K562 (cell line): ENCODE data around the gene SLC6A8. TPM values are rescaled to one million over a fixed set of nuclear protein-coding genes. Genes with fewer than 3 reads are reported as not detected.

Experiments
- BRF1 ChIP-seq: IDR thresholded peaks from 3 replicates; pipeline ENCODE4 v1.6.1; 2011; ENCODE audit warnings: borderline replicate concordance, mild to moderate bottlenecking; ENCODE audit not compliant: insufficient read length; ENCODE audit errors: extremely low read depth
- CCNT2 ChIP-seq: IDR thresholded peaks from 2 replicates; pipeline ENCODE4 v1.6.1; 2011; ENCODE audit warnings: borderline replicate concordance, low read depth, mild to moderate bottlenecking, moderate library complexity, mixed read lengths, low read length; ENCODE audit not compliant: insufficient read length; ENCODE audit errors: extremely low read depth
- EHMT2 ChIP-seq: fragments of 450-650 bp; IDR thresholded peaks from 2 replicates; pipeline ENCODE4 v1.6.1; 2018; ENCODE audit warnings: antibody characterized with exemption
- ELF1 ChIP-seq: fragments of 200-800 bp; sonication (Bioruptor generic); IDR thresholded peaks from 2 replicates; pipeline ENCODE4 v1.6.1; 2016; ENCODE audit warnings: missing genetic modification characterization, missing compliant biosample characterization
- HDAC1 ChIP-seq, 2 experiments: fragments of 450-650 bp; IDR thresholded peaks; 2 replicates each; pipeline ENCODE4 v1.6.1; 2016 to 2017; ENCODE audit warnings: inconsistent platforms in 1 of 2, mild to moderate bottlenecking in 1 of 2, moderate library complexity in 1 of 2
- POLR2H ChIP-seq: IDR thresholded peaks from 2 replicates; pipeline ENCODE4 v1.6.1; 2016; ENCODE audit warnings: missing genetic modification characterization, low read depth, mild to moderate bottlenecking, control low read depth, missing compliant biosample characterization, moderate library complexity
- RBM34 ChIP-seq: fragments of 200-400 bp; formaldehyde crosslinking; IDR thresholded peaks from 2 replicates; pipeline ENCODE4 v1.6.1; 2018; ENCODE audit warnings: low read length, borderline replicate concordance; ENCODE audit not compliant: insufficient read depth
- TSC22D4 ChIP-seq: fragments of 450-650 bp; IDR thresholded peaks from 2 replicates; pipeline ENCODE4 v1.6.1; 2016; ENCODE audit warnings: missing genetic modification characterization, missing biosample characterization, control low read depth
- ZBTB40 ChIP-seq, 2 experiments: fragments of 450-650 bp in 1 of 2; sonication (generic) in 1 of 2; formaldehyde crosslinking in 1 of 2; IDR thresholded peaks; 2 replicates each; pipeline versions ENCODE4 v1.7.1 to v1.9.0; 2016 to 2022; ENCODE audit warnings: inconsistent platforms in 1 of 2, mild to moderate bottlenecking in 1 of 2, missing genetic modification reagents in 1 of 2
- ZFX ChIP-seq: sonication (generic); formaldehyde crosslinking; IDR thresholded peaks from 2 replicates; pipeline ENCODE4 v1.8.0; 2022; ENCODE audit warnings: mild to moderate bottlenecking, missing genetic modification reagents, moderate library complexity
- ZNF707 ChIP-seq: fragments of 250-450 bp; sonication (Bioruptor Pico); conservative IDR thresholded peaks from 2 replicates; pipeline ENCODE4 v1.8.0; 2022; ENCODE audit warnings: inconsistent platforms, mild to moderate bottlenecking, moderate library complexity
- ZNF785 ChIP-seq: fragments of 250-450 bp; sonication (Bioruptor Pico); IDR thresholded peaks from 2 replicates; pipeline ENCODE4 v1.4.0; 2020; ENCODE audit warnings: mild to moderate bottlenecking
- polyA plus RNA-seq, 8 experiments: library from polyadenylated mRNA; depleted of rRNA in 4 of 8; stranded (reverse) in 5 of 8; unstranded in 3 of 8; fragments of >200 nt; fragmentation: Nextera tagmentation in 2 of 8; fragmentation: Illumina TruSeq in 1 of 8; extraction: Ambion mirVana in 2 of 8; extraction: Trizol in 1 of 8; gene quantifications; 2 replicates each; pipeline versions ENCODE4 v1.2.1 to v1.2.3, GENCODE V29; 2011 to 2014; ENCODE audit warnings: inconsistent platforms in 1 of 8, missing spikeins in 1 of 8
- total RNA-seq, 7 experiments: library from RNA; depleted of rRNA in 6 of 7; stranded (reverse); fragments of >200 nt in 6 of 7; fragmentation: Illumina TruSeq in 2 of 7; extraction: Trizol in 2 of 7; gene quantifications; 2 replicates each; pipeline versions ENCODE4 v1.2.1 to v1.2.3, GENCODE V29; 2011 to 2021; ENCODE audit warnings: low replicate concordance in 1 of 7
- TF ChIP-seq, protein P1 (sequence below): IDR thresholded peaks from 2 replicates; pipeline ENCODE4 v1.6.1; 2016; ENCODE audit warnings: missing genetic modification characterization, missing compliant biosample characterization
- TF ChIP-seq, protein P2 (sequence below): fragments of 450-650 bp; formaldehyde crosslinking; IDR thresholded peaks from 2 replicates; pipeline ENCODE4 v1.4.0; 2022; ENCODE audit warnings: mild to moderate bottlenecking, moderate library complexity

Gene SLC6A8
- total and polyA plus RNA-seq, 9 of the 15 experiments (the other 6 are each of a cell fraction or from before 2014, with no cell fraction given) = 0.68 to 144 (median 34.3) TPM

DNA sequence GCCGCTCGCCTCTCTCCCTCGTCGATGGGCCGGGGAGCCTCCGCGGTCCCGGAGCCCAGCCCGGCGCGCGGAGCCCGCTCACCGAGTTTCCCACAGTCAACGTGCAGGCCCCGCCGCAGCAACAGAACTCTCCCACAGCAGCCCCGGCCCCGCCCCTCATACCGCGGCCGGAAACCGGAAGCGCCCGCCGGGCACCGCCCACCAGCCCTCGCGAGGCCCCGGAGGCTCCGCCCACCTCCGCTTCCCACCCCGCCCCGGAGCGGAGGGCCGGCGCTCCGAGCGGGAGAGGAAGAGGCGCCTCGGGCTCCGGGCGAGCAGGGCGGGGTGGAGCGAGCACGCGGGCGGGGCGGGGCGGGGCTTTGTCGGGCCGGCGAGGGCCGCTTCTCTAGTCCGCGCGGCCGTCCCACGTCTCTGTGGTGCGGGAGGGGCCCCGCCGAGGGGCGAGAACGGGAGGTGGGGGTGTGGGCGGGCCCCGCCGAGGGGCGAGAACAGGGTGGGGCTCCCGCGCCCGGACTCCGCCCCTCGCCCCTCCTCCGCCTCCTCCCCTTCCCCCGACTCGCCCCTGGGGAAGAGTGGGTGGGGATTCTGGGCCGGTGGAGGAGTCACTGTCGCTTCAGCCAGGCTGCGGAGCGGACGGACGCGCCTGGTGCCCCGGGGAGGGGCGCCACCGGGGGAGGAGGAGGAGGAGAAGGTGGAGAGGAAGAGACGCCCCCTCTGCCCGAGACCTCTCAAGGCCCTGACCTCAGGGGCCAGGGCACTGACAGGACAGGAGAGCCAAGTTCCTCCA is 36.7 kb downstream of the SLC6A8 start, which contains the start of the genes ABCD1 and BCAP31 (continued):
- TF ChIP-seq, protein P1, sequence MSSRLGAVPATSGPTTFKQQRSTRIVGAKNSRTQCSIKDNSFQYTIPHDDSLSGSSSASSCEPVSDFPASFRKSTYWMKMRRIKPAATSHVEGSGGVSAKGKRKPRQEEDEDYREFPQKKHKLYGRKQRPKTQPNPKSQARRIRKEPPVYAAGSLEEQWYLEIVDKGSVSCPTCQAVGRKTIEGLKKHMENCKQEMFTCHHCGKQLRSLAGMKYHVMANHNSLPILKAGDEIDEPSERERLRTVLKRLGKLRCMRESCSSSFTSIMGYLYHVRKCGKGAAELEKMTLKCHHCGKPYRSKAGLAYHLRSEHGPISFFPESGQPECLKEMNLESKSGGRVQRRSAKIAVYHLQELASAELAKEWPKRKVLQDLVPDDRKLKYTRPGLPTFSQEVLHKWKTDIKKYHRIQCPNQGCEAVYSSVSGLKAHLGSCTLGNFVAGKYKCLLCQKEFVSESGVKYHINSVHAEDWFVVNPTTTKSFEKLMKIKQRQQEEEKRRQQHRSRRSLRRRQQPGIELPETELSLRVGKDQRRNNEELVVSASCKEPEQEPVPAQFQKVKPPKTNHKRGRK (tag) = no peak
- TF ChIP-seq ELF1 (tag) (peak; percentile 84), EHMT2 (no peak), ZBTB40 (IDR thresholded peaks at IDR 0.05) (peak; percentile 85), ZBTB40 (CRISPR knock-in tag; IDR thresholded peaks at IDR 0.05) (no peak), RBM34 (0 out of 2 replicates have a peak, but pooled peaks have one; percentile 65), BRF1 (no peak), HDAC1 (IDR thresholded peaks at IDR 0.05) (peak in 1 of 2 experiments; percentile 66; a peak in 1 of 4 replicates), CCNT2 (peak; percentile 0), POLR2H (tag) (peak; percentile 39; the same call in 1 of the 2 replicates), ZNF785 (no peak), ZNF707 (no peak), TSC22D4 (tag) (no peak), ZFX (no peak; the same call in none of the 2 replicates)
- TF ChIP-seq, protein P2, sequence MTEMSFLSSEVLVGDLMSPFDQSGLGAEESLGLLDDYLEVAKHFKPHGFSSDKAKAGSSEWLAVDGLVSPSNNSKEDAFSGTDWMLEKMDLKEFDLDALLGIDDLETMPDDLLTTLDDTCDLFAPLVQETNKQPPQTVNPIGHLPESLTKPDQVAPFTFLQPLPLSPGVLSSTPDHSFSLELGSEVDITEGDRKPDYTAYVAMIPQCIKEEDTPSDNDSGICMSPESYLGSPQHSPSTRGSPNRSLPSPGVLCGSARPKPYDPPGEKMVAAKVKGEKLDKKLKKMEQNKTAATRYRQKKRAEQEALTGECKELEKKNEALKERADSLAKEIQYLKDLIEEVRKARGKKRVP (CRISPR knock-in tag) = no peak
